Panc1 (cell line): ENCODE data around the gene FAM163A.

Experiments used
- POLR2AphosphoS5 ChIP-seq: IDR thresholded peaks from 2 replicates; pipeline ENCODE4 v1.6.1; 2012; ENCODE audit warnings: mild to moderate bottlenecking, low read depth, low read length, moderate library complexity
- SIN3A ChIP-seq: IDR thresholded peaks from 2 replicates; pipeline ENCODE4 v1.6.1; 2012; ENCODE audit warnings: low read depth, mild to moderate bottlenecking, low read length, moderate library complexity, borderline replicate concordance; ENCODE audit not compliant: insufficient read depth
- TCF7L2 ChIP-seq: IDR thresholded peaks from 2 replicates; pipeline ENCODE4 v1.6.1; 2011; ENCODE audit warnings: mild to moderate bottlenecking, low read depth, low read length, inconsistent platforms
- TF ChIP-seq, protein P1 (sequence below), 2 experiments: IDR thresholded peaks; 2 replicates each; pipeline ENCODE4 v1.6.1; 2011 to 2012; ENCODE audit warnings: low read depth in 2 of 2, control low read depth in 1 of 2, low read length in 1 of 2, mild to moderate bottlenecking in 1 of 2, moderate library complexity in 1 of 2; ENCODE audit not compliant: insufficient read depth in 1 of 2
- TF ChIP-seq, protein P2 (sequence below): fragments of 450-650 bp; IDR thresholded peaks from 2 replicates; pipeline ENCODE4 v1.5.1; 2017; ENCODE audit warnings: mild to moderate bottlenecking

GRCh38 chr1:179742291-179742690, 800 bp upstream of the FAM163A start:
- TF ChIP-seq, protein P1, sequence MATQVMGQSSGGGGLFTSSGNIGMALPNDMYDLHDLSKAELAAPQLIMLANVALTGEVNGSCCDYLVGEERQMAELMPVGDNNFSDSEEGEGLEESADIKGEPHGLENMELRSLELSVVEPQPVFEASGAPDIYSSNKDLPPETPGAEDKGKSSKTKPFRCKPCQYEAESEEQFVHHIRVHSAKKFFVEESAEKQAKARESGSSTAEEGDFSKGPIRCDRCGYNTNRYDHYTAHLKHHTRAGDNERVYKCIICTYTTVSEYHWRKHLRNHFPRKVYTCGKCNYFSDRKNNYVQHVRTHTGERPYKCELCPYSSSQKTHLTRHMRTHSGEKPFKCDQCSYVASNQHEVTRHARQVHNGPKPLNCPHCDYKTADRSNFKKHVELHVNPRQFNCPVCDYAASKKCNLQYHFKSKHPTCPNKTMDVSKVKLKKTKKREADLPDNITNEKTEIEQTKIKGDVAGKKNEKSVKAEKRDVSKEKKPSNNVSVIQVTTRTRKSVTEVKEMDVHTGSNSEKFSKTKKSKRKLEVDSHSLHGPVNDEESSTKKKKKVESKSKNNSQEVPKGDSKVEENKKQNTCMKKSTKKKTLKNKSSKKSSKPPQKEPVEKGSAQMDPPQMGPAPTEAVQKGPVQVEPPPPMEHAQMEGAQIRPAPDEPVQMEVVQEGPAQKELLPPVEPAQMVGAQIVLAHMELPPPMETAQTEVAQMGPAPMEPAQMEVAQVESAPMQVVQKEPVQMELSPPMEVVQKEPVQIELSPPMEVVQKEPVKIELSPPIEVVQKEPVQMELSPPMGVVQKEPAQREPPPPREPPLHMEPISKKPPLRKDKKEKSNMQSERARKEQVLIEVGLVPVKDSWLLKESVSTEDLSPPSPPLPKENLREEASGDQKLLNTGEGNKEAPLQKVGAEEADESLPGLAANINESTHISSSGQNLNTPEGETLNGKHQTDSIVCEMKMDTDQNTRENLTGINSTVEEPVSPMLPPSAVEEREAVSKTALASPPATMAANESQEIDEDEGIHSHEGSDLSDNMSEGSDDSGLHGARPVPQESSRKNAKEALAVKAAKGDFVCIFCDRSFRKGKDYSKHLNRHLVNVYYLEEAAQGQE (IDR thresholded peaks at IDR 0.05; ENCODE audit: insufficient read depth in 1 of 2, low read depth in 2 of 2, low read length in 1 of 2), result no peak
- TF ChIP-seq, protein P2, sequence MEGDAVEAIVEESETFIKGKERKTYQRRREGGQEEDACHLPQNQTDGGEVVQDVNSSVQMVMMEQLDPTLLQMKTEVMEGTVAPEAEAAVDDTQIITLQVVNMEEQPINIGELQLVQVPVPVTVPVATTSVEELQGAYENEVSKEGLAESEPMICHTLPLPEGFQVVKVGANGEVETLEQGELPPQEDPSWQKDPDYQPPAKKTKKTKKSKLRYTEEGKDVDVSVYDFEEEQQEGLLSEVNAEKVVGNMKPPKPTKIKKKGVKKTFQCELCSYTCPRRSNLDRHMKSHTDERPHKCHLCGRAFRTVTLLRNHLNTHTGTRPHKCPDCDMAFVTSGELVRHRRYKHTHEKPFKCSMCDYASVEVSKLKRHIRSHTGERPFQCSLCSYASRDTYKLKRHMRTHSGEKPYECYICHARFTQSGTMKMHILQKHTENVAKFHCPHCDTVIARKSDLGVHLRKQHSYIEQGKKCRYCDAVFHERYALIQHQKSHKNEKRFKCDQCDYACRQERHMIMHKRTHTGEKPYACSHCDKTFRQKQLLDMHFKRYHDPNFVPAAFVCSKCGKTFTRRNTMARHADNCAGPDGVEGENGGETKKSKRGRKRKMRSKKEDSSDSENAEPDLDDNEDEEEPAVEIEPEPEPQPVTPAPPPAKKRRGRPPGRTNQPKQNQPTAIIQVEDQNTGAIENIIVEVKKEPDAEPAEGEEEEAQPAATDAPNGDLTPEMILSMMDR, result no peak
- TF ChIP-seq POLR2AphosphoS5 (no peak), SIN3A (no peak), TCF7L2 (no peak)
